Spleen (tissue), 11 donors: ENCODE data around the gene ARHGEF39. TPM values are rescaled to one million over a fixed set of nuclear protein-coding genes. Genes with fewer than 3 reads are reported as not detected.
"Not testable (repeated sequence)": the region's sequence is repeated elsewhere in the genome, so short reads cannot be mapped to it uniquely, and the experiment has no call there.

ENCODE experiments used
- DNase-seq: peaks from one replicate; pipeline ENCODE4 v3.0.0-alpha.2; 2020
- H3K27ac ChIP-seq, 8 donors: fragments of 200-600 bp; sonication (generic) in 7 of 8; 1 replicate in 4 of 8; 2 replicates in 4 of 8; pipeline versions ENCODE4 v1.5.0 to v1.8.0; 2016 to 2021; ENCODE audit warnings: inconsistent platforms in 4 of 8, mild to moderate bottlenecking in 4 of 8, moderate library complexity in 1 of 8
- H3K27me3 ChIP-seq, 7 donors: fragments of 200-600 bp; sonication (generic) in 6 of 7; replicated peaks in 1 of 7; 1 replicate in 4 of 7; 2 replicates in 3 of 7; pipeline versions ENCODE4 v1.5.0 to v1.8.0; 2016 to 2021; ENCODE audit warnings: inconsistent platforms in 3 of 7, mild to moderate bottlenecking in 1 of 7
- H3K36me3 ChIP-seq, 6 donors: fragments of 200-600 bp; sonication (generic) in 5 of 6; 1 replicate in 4 of 6; 2 replicates in 2 of 6; pipeline versions ENCODE4 v1.5.0 to v1.8.0; 2016 to 2021; ENCODE audit warnings: inconsistent platforms in 2 of 6
- H3K4me1 ChIP-seq, 6 donors: fragments of 200-600 bp; sonication (generic) in 5 of 6; 1 replicate in 3 of 6; 2 replicates in 3 of 6; pipeline versions ENCODE4 v1.5.0 to v1.8.0; 2016 to 2021; ENCODE audit warnings: inconsistent platforms in 3 of 6
- H3K4me3 ChIP-seq, 8 donors: fragments of 200-600 bp; sonication (generic) in 7 of 8; 1 replicate in 4 of 8; 2 replicates in 4 of 8; pipeline versions ENCODE4 v1.5.0 to v1.8.0; 2016 to 2021; ENCODE audit warnings: inconsistent platforms in 4 of 8, mild to moderate bottlenecking in 4 of 8, moderate library complexity in 2 of 8
- H3K9me3 ChIP-seq, 8 donors: fragments of 200-600 bp; sonication (generic) in 7 of 8; 1 replicate in 4 of 8; 2 replicates in 4 of 8; pipeline versions ENCODE4 v1.5.0 to v1.8.0; 2016 to 2021; ENCODE audit warnings: inconsistent platforms in 4 of 8
- CTCF ChIP-seq, 11 experiments: fragments of 200-600 bp in 7 of 11; fragments of 450-650 bp in 4 of 11; sonication (generic) in 4 of 11; IDR thresholded peaks in 8 of 11; conservative IDR thresholded peaks in 3 of 11; 1 replicate in 7 of 11; 2 replicates in 4 of 11; pipeline versions ENCODE4 v1.4.0 to v1.8.0; 2016 to 2021; ENCODE audit warnings: antibody characterized with exemption in 11 of 11, inconsistent platforms in 4 of 11, mild to moderate bottlenecking in 1 of 11
- POLR2A ChIP-seq, 3 donors: fragments of 450-650 bp; IDR thresholded peaks; one replicate each; pipeline ENCODE4 v1.5.1; 2017; ENCODE audit warnings: antibody characterized with exemption in 3 of 3, mild to moderate bottlenecking in 1 of 3
- POLR2AphosphoS5 ChIP-seq, 3 donors: sonication (generic); formaldehyde crosslinking; IDR thresholded peaks; one replicate each; pipeline ENCODE4 v1.5.1; 2017; ENCODE audit warnings: antibody characterized with exemption in 3 of 3
- WGBS, 5 donors: extraction: QIAGEN DNeasy Blood & Tissue Kit in 3 of 5; methylation state at CpG; one replicate each; pipeline versions ENCODE4 v1.1.5 to v1.1.7; 2013 to 2018; 5-methylcytosine and 5-hydroxymethylcytosine counted together
- intact Hi-C: fragments of 100-400 bp; cut with DNase I; formaldehyde crosslinking; loops from one replicate; pipeline ENCODE4 v1.15.0; 2023; ENCODE audit warnings: low total_unique reads
- polyA plus RNA-seq, 3 donors: library from polyadenylated mRNA; stranded (reverse); fragments of 200-250 nt; gene quantifications; one replicate each; pipeline ENCODE4 v1.2.1, GENCODE V29; 2013
- total RNA-seq, 7 donors: library from RNA; depleted of rRNA in 3 of 7; stranded (reverse); fragments of >200 nt in 3 of 7; fragmentation: NEBNext Ultra II Directional in 4 of 7; extraction: Animal tissue kit (Norgen Biotek cat#: 25700) in 4 of 7; gene quantifications; one replicate each; pipeline versions ENCODE4 v1.1.0 to v1.2.1, GENCODE V29; 2016 to 2021
- donor health status: healthy with polysubstance abuse.
- donor health status: DM: no; HTN: no; CAD: no; lungs with moderate emphysema.
- donor health status: DM: no; HTN: no; CAD: no.
- donor health status: Bipolar disorder and iron deficiency.
- donor health status: healthy.
- donor health status: DM: no; HTN: no; CAD: no.
- donor health status: DM: yes; HTN: yes; CAD: no.

Gene ARHGEF39
- total and polyA plus RNA-seq, 10 donors = 0.89 to 2.9 (median 1.3) TPM

- no peak for DNase-seq
- no peaks in the 10 kb centered on the region for H3K27me3 ChIP-seq
- H3K27ac ChIP-seq = peak overlapping the region; percentile 82 to 95 (median 94)
- H3K4me1 ChIP-seq = peaks cover 33 to 98% (median 67%) of the 10 kb centered on the region in 6 donors
- no peaks in the 10 kb centered on the region for H3K9me3 ChIP-seq
- intact Hi-C loops = no loop called here
- WGBS, 5 donors = 0 to 1% (median 1%) methylated on average over 11 of the region's 11 CpGs
- H3K4me3 ChIP-seq = peak overlapping the region; percentile 35 to 74 (median 55)
- H3K36me3 ChIP-seq = no peaks in the 10 kb centered on the region
- TF ChIP-seq CTCF (IDR thresholded peaks at IDR 0.05 in 8 of 11, conservative IDR thresholded peaks at IDR 0.05 in 3 of 11) (no peak), POLR2AphosphoS5 (IDR thresholded peaks at IDR 0.05) (no peak), POLR2A (IDR thresholded peaks at IDR 0.05) (no peak)
Observed at GRCh38 chr9:35646153-35646532, 18.9 kb downstream of the ARHGEF39 start.

GRCh38 chr9:35645736-35646135 lies 19.3 kb downstream of the ARHGEF39 start:
- WGBS, 5 donors = 29 to 43% (median 38%) methylated on average over 10 of the region's 10 CpGs
- H3K9me3 ChIP-seq, H3K36me3 ChIP-seq, DNase-seq, H3K27me3 ChIP-seq, intact Hi-C loops: not testable (repeated sequence)
- Histone ChIP-seq H3K4me3 (peak overlapping the region; percentile 35 to 74 (median 55)), H3K4me1 (peaks cover 33 to 96% (median 66%) of the 10 kb centered on the region in 6 donors), H3K27ac (peak overlapping the region; percentile 82 to 95 (median 94))

- intact Hi-C loops = no loop called here
- H3K36me3 ChIP-seq = peaks cover 0 to 7% (median 0%) of the 10 kb centered on the region in 6 donors
- WGBS, 5 donors = 89 to 98% (median 96%) methylated on average over 12 of the region's 12 CpGs
- DNase-seq = no peak
- peak overlapping the region in 2 of 8 donors; percentile 93 to 95 for H3K27ac ChIP-seq
- H3K9me3 ChIP-seq = no peaks in the 10 kb centered on the region
- TF ChIP-seq POLR2AphosphoS5 (IDR thresholded peaks at IDR 0.05) (no peak), POLR2A (IDR thresholded peaks at IDR 0.05) (no peak), CTCF (IDR thresholded peaks at IDR 0.05 in 8 of 11, conservative IDR thresholded peaks at IDR 0.05 in 3 of 11) (no peak)
- H3K27me3 ChIP-seq = no peaks in the 10 kb centered on the region
- no peak overlapping the region for H3K4me3 ChIP-seq
- peaks cover 24 to 93% (median 65%) of the 10 kb centered on the region in 6 donors for H3K4me1 ChIP-seq
Observed at GRCh38 chr9:35643046-35643445, 21.9 kb downstream of the ARHGEF39 start.

GRCh38 chr9:35641478-35641877 lies 23.5 kb downstream of the ARHGEF39 start:
- H3K4me3 ChIP-seq, H3K27me3 ChIP-seq, DNase-seq, H3K9me3 ChIP-seq, intact Hi-C loops, H3K36me3 ChIP-seq: not testable (repeated sequence)
- Histone ChIP-seq H3K27ac (peak overlapping the region in 6 of 8 donors; percentile 22 to 95 (median 50)), H3K4me1 (peaks cover 28 to 95% (median 66%) of the 10 kb centered on the region in 6 donors)
- 44 to 58% (median 47%) methylated on average over 3 of the region's 3 CpGs for WGBS, 5 donors

GRCh38 chr9:35640431-35640830 lies 24.6 kb downstream of the ARHGEF39 start:
- H3K36me3 ChIP-seq, H3K4me3 ChIP-seq, intact Hi-C loops, H3K9me3 ChIP-seq, H3K27me3 ChIP-seq, DNase-seq: not testable (repeated sequence)
- peak in 1 of 3 donors; percentile 19 for TF ChIP-seq POLR2AphosphoS5 (IDR thresholded peaks at IDR 0.05)
- 95 to 99% (median 98%) methylated on average over 15 of the region's 15 CpGs for WGBS, 5 donors
- Histone ChIP-seq H3K4me1 (peaks cover 27 to 95% (median 70%) of the 10 kb centered on the region in 6 donors), H3K27ac (peak overlapping the region in 6 of 8 donors; percentile 49 to 95 (median 78))

GRCh38 chr9:35639631-35640030 lies 25.4 kb downstream of the ARHGEF39 start:
- peaks cover 0 to 7% (median 0%) of the 10 kb centered on the region in 6 donors for H3K36me3 ChIP-seq
- peaks cover 28 to 95% (median 70%) of the 10 kb centered on the region in 6 donors for H3K4me1 ChIP-seq
- DNase-seq = no peak
- H3K27ac ChIP-seq = peak overlapping the region; percentile 42 to 95 (median 74)
- H3K27me3 ChIP-seq = no peaks in the 10 kb centered on the region
- no peaks in the 10 kb centered on the region for H3K9me3 ChIP-seq
- no peak overlapping the region for H3K4me3 ChIP-seq
- TF ChIP-seq CTCF (IDR thresholded peaks at IDR 0.05 in 8 of 11, conservative IDR thresholded peaks at IDR 0.05 in 3 of 11) (no peak), POLR2A (IDR thresholded peaks at IDR 0.05) (no peak), POLR2AphosphoS5 (IDR thresholded peaks at IDR 0.05) (no peak)
- 64 to 71% (median 67%) methylated on average over 1 of the region's 1 CpG for WGBS, 5 donors
- intact Hi-C loops = no loop called here

- H3K36me3 ChIP-seq, DNase-seq, H3K9me3 ChIP-seq, H3K4me3 ChIP-seq, H3K27me3 ChIP-seq, intact Hi-C loops: not testable (repeated sequence)
- H3K4me1 ChIP-seq = peaks cover 28 to 95% (median 71%) of the 10 kb centered on the region in 6 donors
- peak overlapping the region; percentile 42 to 95 (median 74) for H3K27ac ChIP-seq
- WGBS, 5 donors = 9 to 30% (median 20%) methylated on average over 1 of the region's 1 CpG
Observed at GRCh38 chr9:35639225-35639624, 25.8 kb downstream of the ARHGEF39 start.
